GM23338 (cell line): ENCODE data around the gene NSMCE1.

Source experiments
- CREB1 ChIP-seq: fragments of 250-450 bp; sonication (Bioruptor Pico); IDR thresholded peaks from 2 replicates; pipeline ENCODE4 v1.5.0; 2020; ENCODE audit warnings: low read depth, mild to moderate bottlenecking, moderate library complexity
- EZH2 ChIP-seq: fragments of 200-600 bp; sonication (generic); IDR thresholded peaks from one replicate; pipeline ENCODE4 v1.8.0; 2017; ENCODE audit warnings: antibody characterized with exemption, mild to moderate bottlenecking, low read depth; ENCODE audit not compliant: unreplicated experiment
- EZH2phosphoT487 ChIP-seq: fragments of 200-600 bp; sonication (generic); IDR thresholded peaks from one replicate; pipeline ENCODE4 v1.8.1; 2018; ENCODE audit warnings: antibody characterized with exemption; ENCODE audit not compliant: unreplicated experiment
- JUNB ChIP-seq: IDR thresholded peaks from one replicate; pipeline ENCODE4 v1.6.1; 2016; ENCODE audit warnings: antibody characterized with exemption; ENCODE audit not compliant: unreplicated experiment
- NANOG ChIP-seq: IDR thresholded peaks from 2 replicates; pipeline ENCODE4 v1.6.1; 2016; ENCODE audit warnings: antibody characterized with exemption, borderline replicate concordance
- POLR2AphosphoS5 ChIP-seq: IDR thresholded peaks from 2 replicates; pipeline ENCODE4 v1.6.1; 2016; ENCODE audit warnings: antibody characterized with exemption, low read depth
- STAT1 ChIP-seq: IDR thresholded peaks from one replicate; pipeline ENCODE4 v1.6.1; 2016; ENCODE audit warnings: antibody characterized with exemption; ENCODE audit not compliant: unreplicated experiment
- ZNF114 ChIP-seq: fragments of 250-450 bp; sonication (Bioruptor Pico); IDR thresholded peaks from 2 replicates; pipeline ENCODE4 v1.5.0; 2020; ENCODE audit warnings: mild to moderate bottlenecking, moderate library complexity
- ZNF331 ChIP-seq: fragments of 250-450 bp; sonication (Bioruptor Pico); IDR thresholded peaks from 2 replicates; pipeline ENCODE4 v1.5.0; 2020; ENCODE audit warnings: low read depth, mild to moderate bottlenecking, moderate library complexity
- TF ChIP-seq, protein P1 (sequence below): IDR thresholded peaks from one replicate; pipeline ENCODE4 v1.6.1; 2018; ENCODE audit warnings: antibody characterized with exemption; ENCODE audit not compliant: unreplicated experiment
- TF ChIP-seq, protein P2 (sequence below), 2 experiments: fragments of 200-600 bp in 1 of 2; sonication (generic) in 1 of 2; conservative IDR thresholded peaks; 2 replicates each; pipeline versions ENCODE4 v1.5.1 to v1.6.1; 2016 to 2017; ENCODE audit warnings: antibody characterized with exemption in 2 of 2, low read depth in 2 of 2, mild to moderate bottlenecking in 2 of 2, moderate library complexity in 1 of 2
- TF ChIP-seq, protein P3 (sequence below): fragments of 250-450 bp; sonication (Bioruptor Pico); IDR thresholded peaks from 2 replicates; pipeline ENCODE4 v1.5.0; 2020; ENCODE audit warnings: mild to moderate bottlenecking, moderate library complexity
- TF ChIP-seq, protein P4 (sequence below): IDR thresholded peaks from 2 replicates; pipeline ENCODE4 v1.6.1; 2016; ENCODE audit warnings: antibody characterized with exemption

DNA sequence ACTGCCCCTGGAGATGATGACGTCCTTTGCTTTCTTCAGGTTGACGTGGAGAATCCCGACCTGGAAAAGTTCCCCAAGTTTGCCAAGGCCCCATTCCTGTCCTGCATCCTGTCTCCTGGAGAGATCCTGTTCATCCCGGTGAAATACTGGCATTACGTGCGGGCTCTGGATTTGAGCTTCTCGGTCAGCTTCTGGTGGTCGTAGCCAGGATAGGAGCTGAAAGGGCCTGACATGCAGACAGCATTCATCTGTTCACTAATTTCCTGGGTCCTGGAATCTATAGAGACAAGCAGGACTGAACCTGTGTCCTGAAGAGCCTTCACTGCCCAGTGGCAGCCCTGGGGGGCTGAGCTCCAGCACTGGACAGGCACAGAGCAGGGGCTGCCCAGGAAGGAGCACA, 48.0 kb downstream of the NSMCE1 start:
- TF ChIP-seq, protein P1, sequence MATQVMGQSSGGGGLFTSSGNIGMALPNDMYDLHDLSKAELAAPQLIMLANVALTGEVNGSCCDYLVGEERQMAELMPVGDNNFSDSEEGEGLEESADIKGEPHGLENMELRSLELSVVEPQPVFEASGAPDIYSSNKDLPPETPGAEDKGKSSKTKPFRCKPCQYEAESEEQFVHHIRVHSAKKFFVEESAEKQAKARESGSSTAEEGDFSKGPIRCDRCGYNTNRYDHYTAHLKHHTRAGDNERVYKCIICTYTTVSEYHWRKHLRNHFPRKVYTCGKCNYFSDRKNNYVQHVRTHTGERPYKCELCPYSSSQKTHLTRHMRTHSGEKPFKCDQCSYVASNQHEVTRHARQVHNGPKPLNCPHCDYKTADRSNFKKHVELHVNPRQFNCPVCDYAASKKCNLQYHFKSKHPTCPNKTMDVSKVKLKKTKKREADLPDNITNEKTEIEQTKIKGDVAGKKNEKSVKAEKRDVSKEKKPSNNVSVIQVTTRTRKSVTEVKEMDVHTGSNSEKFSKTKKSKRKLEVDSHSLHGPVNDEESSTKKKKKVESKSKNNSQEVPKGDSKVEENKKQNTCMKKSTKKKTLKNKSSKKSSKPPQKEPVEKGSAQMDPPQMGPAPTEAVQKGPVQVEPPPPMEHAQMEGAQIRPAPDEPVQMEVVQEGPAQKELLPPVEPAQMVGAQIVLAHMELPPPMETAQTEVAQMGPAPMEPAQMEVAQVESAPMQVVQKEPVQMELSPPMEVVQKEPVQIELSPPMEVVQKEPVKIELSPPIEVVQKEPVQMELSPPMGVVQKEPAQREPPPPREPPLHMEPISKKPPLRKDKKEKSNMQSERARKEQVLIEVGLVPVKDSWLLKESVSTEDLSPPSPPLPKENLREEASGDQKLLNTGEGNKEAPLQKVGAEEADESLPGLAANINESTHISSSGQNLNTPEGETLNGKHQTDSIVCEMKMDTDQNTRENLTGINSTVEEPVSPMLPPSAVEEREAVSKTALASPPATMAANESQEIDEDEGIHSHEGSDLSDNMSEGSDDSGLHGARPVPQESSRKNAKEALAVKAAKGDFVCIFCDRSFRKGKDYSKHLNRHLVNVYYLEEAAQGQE = no peak
- TF ChIP-seq, protein P2, sequence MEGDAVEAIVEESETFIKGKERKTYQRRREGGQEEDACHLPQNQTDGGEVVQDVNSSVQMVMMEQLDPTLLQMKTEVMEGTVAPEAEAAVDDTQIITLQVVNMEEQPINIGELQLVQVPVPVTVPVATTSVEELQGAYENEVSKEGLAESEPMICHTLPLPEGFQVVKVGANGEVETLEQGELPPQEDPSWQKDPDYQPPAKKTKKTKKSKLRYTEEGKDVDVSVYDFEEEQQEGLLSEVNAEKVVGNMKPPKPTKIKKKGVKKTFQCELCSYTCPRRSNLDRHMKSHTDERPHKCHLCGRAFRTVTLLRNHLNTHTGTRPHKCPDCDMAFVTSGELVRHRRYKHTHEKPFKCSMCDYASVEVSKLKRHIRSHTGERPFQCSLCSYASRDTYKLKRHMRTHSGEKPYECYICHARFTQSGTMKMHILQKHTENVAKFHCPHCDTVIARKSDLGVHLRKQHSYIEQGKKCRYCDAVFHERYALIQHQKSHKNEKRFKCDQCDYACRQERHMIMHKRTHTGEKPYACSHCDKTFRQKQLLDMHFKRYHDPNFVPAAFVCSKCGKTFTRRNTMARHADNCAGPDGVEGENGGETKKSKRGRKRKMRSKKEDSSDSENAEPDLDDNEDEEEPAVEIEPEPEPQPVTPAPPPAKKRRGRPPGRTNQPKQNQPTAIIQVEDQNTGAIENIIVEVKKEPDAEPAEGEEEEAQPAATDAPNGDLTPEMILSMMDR (conservative IDR thresholded peaks at IDR 0.05; ENCODE audit: low read depth in 2 of 2) = no peak
- TF ChIP-seq POLR2AphosphoS5 (no peak), JUNB (no peak), EZH2phosphoT487 (no peak), EZH2 (no peak), NANOG (no peak), STAT1 (no peak), CREB1 (no peak), ZNF331 (CRISPR knock-in tag) (no peak), ZNF114 (CRISPR knock-in tag) (no peak)
- TF ChIP-seq, protein P3, sequence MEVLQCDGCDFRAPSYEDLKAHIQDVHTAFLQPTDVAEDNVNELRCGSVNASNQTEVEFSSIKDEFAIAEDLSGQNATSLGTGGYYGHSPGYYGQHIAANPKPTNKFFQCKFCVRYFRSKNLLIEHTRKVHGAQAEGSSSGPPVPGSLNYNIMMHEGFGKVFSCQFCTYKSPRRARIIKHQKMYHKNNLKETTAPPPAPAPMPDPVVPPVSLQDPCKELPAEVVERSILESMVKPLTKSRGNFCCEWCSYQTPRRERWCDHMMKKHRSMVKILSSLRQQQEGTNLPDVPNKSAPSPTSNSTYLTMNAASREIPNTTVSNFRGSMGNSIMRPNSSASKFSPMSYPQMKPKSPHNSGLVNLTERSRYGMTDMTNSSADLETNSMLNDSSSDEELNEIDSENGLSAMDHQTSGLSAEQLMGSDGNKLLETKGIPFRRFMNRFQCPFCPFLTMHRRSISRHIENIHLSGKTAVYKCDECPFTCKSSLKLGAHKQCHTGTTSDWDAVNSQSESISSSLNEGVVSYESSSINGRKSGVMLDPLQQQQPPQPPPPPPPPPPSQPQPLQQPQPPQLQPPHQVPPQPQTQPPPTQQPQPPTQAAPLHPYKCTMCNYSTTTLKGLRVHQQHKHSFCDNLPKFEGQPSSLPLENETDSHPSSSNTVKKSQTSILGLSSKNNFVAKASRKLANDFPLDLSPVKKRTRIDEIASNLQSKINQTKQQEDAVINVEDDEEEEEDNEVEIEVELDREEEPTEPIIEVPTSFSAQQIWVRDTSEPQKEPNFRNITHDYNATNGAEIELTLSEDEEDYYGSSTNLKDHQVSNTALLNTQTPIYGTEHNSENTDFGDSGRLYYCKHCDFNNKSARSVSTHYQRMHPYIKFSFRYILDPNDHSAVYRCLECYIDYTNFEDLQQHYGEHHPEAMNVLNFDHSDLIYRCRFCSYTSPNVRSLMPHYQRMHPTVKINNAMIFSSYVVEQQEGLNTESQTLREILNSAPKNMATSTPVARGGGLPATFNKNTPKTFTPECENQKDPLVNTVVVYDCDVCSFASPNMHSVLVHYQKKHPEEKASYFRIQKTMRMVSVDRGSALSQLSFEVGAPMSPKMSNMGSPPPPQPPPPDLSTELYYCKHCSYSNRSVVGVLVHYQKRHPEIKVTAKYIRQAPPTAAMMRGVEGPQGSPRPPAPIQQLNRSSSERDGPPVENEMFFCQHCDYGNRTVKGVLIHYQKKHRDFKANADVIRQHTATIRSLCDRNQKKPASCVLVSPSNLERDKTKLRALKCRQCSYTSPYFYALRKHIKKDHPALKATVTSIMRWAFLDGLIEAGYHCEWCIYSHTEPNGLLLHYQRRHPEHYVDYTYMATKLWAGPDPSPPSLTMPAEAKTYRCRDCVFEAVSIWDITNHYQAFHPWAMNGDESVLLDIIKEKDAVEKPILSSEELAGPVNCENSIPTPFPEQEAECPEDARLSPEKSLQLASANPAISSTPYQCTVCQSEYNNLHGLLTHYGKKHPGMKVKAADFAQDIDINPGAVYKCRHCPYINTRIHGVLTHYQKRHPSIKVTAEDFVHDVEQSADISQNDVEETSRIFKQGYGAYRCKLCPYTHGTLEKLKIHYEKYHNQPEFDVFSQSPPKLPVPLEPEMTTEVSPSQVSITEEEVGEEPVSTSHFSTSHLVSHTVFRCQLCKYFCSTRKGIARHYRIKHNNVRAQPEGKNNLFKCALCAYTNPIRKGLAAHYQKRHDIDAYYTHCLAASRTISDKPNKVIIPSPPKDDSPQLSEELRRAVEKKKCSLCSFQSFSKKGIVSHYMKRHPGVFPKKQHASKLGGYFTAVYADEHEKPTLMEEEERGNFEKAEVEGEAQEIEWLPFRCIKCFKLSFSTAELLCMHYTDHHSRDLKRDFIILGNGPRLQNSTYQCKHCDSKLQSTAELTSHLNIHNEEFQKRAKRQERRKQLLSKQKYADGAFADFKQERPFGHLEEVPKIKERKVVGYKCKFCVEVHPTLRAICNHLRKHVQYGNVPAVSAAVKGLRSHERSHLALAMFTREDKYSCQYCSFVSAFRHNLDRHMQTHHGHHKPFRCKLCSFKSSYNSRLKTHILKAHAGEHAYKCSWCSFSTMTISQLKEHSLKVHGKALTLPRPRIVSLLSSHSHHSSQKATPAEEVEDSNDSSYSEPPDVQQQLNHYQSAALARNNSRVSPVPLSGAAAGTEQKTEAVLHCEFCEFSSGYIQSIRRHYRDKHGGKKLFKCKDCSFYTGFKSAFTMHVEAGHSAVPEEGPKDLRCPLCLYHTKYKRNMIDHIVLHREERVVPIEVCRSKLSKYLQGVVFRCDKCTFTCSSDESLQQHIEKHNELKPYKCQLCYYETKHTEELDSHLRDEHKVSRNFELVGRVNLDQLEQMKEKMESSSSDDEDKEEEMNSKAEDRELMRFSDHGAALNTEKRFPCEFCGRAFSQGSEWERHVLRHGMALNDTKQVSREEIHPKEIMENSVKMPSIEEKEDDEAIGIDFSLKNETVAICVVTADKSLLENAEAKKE = no peak
- TF ChIP-seq, protein P4, sequence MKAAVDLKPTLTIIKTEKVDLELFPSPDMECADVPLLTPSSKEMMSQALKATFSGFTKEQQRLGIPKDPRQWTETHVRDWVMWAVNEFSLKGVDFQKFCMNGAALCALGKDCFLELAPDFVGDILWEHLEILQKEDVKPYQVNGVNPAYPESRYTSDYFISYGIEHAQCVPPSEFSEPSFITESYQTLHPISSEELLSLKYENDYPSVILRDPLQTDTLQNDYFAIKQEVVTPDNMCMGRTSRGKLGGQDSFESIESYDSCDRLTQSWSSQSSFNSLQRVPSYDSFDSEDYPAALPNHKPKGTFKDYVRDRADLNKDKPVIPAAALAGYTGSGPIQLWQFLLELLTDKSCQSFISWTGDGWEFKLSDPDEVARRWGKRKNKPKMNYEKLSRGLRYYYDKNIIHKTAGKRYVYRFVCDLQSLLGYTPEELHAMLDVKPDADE = no peak
